GM06990 (cell line): ENCODE data around the gene OSGEPL1.

Experiments used
- DNase-seq: peaks from one replicate; pipeline ENCODE4 v3.0.0-alpha.2; 2011; ENCODE audit not compliant: insufficient read length; ENCODE audit errors: extremely low read depth
- H3K27me3 ChIP-seq: replicated peaks from 2 replicates; pipeline ENCODE4 v1.6.0; 2011; ENCODE audit warnings: low read length; ENCODE audit not compliant: control insufficient read depth, insufficient read depth
- H3K36me3 ChIP-seq: 2 replicates; pipeline ENCODE4 v1.5.1; 2011; ENCODE audit warnings: low read length; ENCODE audit not compliant: control insufficient read depth, insufficient read depth
- H3K4me3 ChIP-seq: replicated peaks from 2 replicates; pipeline ENCODE4 v1.5.1; 2011; ENCODE audit warnings: low read depth, mild to moderate bottlenecking, control low read depth, low read length
- CTCF ChIP-seq: IDR thresholded peaks from 2 replicates; pipeline ENCODE4 v1.5.1; 2011; ENCODE audit warnings: low read length, control low read depth, mild to moderate bottlenecking, inconsistent platforms; ENCODE audit not compliant: insufficient read depth, poor library complexity, severe bottlenecking

Gene OSGEPL1

DNA sequence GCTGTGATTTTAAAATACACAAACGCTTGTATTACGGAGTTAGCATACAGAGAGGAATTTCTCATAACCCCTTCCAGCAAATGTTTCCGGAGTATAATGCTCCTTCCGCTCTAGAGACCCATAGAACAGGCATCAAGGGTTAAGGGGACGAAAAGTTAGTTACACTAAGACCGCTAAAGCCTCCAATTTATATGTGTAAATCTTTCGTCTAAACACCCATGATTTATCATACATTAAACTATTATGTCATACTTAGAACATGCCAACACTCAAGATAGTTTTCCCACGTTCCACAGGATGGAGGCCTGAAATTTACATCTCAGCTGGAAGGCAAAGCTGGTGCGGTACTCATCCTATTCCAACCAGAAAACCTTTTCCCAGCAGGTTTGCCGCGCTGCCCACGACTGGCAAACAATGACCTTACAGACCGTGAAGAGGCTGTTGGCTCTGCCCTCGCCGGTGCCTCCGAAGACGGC, 20.9 kb upstream of the OSGEPL1 start:
- Histone ChIP-seq H3K4me3 (peak overlapping the region; percentile 89), H3K36me3 (peaks cover 2% of the 10 kb centered on the region; the same call in 1 of the 2 replicates), H3K27me3 (no peaks in the 10 kb centered on the region)
- TF ChIP-seq CTCF: no peak
- DNase-seq: no peak

GRCh38 chr2:189782221-189782671, 19.7 kb upstream of the OSGEPL1 start:
- H3K36me3 ChIP-seq: peaks cover 4% of the 10 kb centered on the region; the same call in 1 of the 2 replicates
- peak; percentile 18 for DNase-seq
- no peaks in the 10 kb centered on the region for H3K27me3 ChIP-seq
- TF ChIP-seq CTCF: no peak
- H3K4me3 ChIP-seq: peak overlapping the region; percentile 89

GRCh38 chr2:189772212-189772611, 9.6 kb upstream of the OSGEPL1 start:
- no peak for TF ChIP-seq CTCF
- H3K27me3 ChIP-seq: no peaks in the 10 kb centered on the region
- DNase-seq: no peak
- H3K4me3 ChIP-seq: no peak overlapping the region
- peaks cover 3% of the 10 kb centered on the region for H3K36me3 ChIP-seq

DNA sequence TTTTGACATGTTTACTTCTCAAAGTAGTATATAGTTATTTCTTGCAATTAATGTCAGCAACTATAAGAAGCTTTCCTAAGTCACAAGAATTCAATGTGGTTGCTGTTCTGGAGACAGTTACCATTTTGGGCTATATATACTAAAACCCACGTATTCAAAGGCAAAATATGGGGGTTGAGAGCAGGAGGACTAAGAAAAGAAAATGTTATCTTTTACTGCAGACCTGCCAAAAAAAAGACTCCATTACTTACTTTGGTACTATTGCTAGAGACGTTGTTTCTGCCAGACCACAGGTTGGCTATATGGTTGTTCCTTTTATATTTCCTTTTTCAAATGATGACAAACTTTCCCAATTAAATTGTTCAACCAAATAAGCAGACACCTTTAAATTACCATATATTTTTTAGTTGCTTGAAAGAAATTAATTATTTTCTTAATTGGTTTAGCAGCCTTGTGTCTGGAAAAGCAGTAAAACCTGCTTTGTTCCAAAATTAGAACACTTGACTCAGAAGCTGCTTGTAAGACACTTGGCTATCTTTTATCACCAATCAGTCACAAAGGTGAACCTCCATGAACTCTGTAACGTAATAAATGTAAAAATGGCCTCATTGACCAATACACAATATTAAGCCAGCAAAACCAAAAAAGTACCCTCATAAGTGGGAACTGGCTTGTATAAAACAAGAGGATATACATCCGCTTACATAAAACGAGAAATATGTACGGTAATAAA, 8.2 kb upstream of the OSGEPL1 start:
- DNase-seq: no peak
- peaks cover 1% of the 10 kb centered on the region for H3K36me3 ChIP-seq
- no peaks in the 10 kb centered on the region for H3K27me3 ChIP-seq
- no peak for TF ChIP-seq CTCF
- no peak overlapping the region for H3K4me3 ChIP-seq

DNA sequence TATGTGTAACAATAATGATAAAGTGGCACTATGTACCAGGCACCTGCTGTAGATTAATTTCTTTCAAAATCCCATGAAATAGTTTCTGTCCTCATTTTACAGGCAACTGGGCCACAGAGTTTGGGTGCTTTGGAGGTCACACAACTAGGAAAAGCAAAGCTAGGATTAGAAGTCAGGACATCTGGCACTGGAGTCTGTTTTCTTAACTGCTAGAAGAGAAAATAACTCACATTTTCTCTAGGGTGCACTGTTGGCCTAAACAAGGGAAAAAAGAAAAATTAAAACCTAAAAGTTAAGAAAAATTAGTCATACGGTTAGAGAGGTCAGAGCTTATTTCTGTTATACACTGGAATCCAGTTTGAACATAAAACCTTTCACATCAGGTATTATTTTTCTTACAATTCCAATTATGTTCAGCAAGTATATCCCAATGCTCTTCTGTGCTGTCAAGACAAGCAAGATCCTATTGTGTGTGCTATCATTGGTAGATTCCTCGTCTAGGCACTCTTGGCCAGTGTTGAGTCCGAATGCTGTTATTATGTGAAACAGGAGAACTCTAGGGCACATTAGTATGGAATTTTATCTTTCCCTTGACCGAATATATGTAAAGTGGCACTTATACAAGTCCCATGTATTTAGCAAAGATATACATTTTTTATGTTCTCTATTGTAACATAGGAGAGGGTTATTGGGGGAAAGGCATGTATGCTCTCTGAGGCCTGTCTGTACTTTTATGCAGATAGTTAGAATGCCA, 1.5 kb upstream of the OSGEPL1 start:
- Histone ChIP-seq H3K36me3 (no peaks in the 10 kb centered on the region), H3K4me3 (peak overlapping the region; percentile 66; the same call in 1 of the 2 replicates), H3K27me3 (no peaks in the 10 kb centered on the region)
- TF ChIP-seq CTCF: no peak
- no peak for DNase-seq
